ENCODE results near the gene GPR31. TPM values are rescaled to one million over a fixed set of nuclear protein-coding genes. Genes with fewer than 3 reads are reported as not detected.

Gene GPR31
- total RNA-seq, 1 donor from 2014 or later = not detected

DNA sequence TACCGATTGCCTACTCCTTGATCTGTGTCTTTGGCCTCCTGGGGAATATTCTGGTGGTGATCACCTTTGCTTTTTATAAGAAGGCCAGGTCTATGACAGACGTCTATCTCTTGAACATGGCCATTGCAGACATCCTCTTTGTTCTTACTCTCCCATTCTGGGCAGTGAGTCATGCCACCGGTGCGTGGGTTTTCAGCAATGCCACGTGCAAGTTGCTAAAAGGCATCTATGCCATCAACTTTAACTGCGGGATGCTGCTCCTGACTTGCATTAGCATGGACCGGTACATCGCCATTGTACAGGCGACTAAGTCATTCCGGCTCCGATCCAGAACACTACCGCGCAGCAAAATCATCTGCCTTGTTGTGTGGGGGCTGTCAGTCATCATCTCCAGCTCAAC is 21.4 kb downstream of the GPR31 start:
- Mint-ChIP-seq H3K27me3 (ENCODE audit: unreplicated experiment) (peaks cover 7% of the 10 kb centered on the region), H3K27ac (ENCODE audit: unreplicated experiment) (no peak overlapping the region), H3K4me1 (ENCODE audit: unreplicated experiment) (no peaks in the 10 kb centered on the region), H3K36me3 (ENCODE audit: unreplicated experiment) (no peaks in the 10 kb centered on the region), H3K4me3 (ENCODE audit: unreplicated experiment) (no peak overlapping the region), H3K9me3 (ENCODE audit: unreplicated experiment) (no peaks in the 10 kb centered on the region)
- TF ChIP-seq, protein P1, sequence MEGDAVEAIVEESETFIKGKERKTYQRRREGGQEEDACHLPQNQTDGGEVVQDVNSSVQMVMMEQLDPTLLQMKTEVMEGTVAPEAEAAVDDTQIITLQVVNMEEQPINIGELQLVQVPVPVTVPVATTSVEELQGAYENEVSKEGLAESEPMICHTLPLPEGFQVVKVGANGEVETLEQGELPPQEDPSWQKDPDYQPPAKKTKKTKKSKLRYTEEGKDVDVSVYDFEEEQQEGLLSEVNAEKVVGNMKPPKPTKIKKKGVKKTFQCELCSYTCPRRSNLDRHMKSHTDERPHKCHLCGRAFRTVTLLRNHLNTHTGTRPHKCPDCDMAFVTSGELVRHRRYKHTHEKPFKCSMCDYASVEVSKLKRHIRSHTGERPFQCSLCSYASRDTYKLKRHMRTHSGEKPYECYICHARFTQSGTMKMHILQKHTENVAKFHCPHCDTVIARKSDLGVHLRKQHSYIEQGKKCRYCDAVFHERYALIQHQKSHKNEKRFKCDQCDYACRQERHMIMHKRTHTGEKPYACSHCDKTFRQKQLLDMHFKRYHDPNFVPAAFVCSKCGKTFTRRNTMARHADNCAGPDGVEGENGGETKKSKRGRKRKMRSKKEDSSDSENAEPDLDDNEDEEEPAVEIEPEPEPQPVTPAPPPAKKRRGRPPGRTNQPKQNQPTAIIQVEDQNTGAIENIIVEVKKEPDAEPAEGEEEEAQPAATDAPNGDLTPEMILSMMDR (IDR thresholded peaks at IDR 0.05) = no peak
- no peak for DNase-seq (ENCODE audit: extremely low spot score, unreplicated experiment)

DNA sequence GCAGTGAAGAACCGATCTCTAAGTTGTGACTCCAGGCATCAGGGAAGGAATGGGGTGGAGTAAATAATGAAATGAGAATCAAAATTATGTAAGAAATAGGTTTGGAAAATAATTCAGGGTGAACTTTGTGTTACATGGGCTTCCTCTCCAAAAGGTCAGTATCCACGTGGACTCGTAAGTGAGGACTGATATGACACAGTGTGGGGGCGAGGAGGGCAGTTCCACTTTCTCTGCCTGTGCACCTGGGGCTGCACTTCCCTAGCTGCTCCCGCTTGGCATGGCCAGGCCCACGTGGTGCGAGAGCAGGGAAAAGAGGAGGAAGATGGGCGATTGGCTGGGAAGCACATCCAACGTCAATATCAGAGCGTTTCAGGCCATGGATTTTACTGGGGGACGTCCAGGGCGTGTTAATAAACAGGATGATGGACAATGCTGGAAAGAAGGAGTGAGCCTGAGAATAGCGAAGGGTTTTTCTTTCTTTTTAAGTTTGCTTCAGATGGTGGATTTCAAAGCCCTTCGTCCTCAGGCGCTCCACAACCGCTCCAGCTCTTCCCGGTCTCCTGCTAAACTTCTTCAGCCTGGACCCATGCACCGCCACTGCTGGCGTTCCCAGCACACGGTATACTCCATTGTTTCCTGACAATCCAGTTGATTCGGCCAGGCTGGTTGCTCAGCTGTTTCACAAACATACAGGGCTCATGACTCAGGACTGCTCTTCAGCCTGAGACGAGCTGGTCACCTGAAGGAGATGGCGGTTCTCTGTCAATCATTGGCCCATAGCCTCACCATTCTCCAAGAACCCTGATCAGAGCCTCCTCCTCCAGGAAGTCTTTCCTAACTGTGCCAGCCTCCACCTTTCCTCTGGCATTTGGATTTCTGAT is 23.1 kb downstream of the GPR31 start:
- no peaks in the 10 kb centered on the region for H3K9me3 Mint-ChIP-seq (ENCODE audit: unreplicated experiment)
- H3K4me1 Mint-ChIP-seq (ENCODE audit: unreplicated experiment) = no peaks in the 10 kb centered on the region
- H3K27me3 Mint-ChIP-seq (ENCODE audit: unreplicated experiment) = peaks cover 7% of the 10 kb centered on the region
- H3K4me3 Mint-ChIP-seq (ENCODE audit: unreplicated experiment) = no peak overlapping the region
- DNase-seq (ENCODE audit: extremely low spot score, unreplicated experiment) = no peak
- TF ChIP-seq, protein P1 (IDR thresholded peaks at IDR 0.05) = no peak
- no peak overlapping the region for H3K27ac Mint-ChIP-seq (ENCODE audit: unreplicated experiment)
- no peaks in the 10 kb centered on the region for H3K36me3 Mint-ChIP-seq (ENCODE audit: unreplicated experiment)

DNA sequence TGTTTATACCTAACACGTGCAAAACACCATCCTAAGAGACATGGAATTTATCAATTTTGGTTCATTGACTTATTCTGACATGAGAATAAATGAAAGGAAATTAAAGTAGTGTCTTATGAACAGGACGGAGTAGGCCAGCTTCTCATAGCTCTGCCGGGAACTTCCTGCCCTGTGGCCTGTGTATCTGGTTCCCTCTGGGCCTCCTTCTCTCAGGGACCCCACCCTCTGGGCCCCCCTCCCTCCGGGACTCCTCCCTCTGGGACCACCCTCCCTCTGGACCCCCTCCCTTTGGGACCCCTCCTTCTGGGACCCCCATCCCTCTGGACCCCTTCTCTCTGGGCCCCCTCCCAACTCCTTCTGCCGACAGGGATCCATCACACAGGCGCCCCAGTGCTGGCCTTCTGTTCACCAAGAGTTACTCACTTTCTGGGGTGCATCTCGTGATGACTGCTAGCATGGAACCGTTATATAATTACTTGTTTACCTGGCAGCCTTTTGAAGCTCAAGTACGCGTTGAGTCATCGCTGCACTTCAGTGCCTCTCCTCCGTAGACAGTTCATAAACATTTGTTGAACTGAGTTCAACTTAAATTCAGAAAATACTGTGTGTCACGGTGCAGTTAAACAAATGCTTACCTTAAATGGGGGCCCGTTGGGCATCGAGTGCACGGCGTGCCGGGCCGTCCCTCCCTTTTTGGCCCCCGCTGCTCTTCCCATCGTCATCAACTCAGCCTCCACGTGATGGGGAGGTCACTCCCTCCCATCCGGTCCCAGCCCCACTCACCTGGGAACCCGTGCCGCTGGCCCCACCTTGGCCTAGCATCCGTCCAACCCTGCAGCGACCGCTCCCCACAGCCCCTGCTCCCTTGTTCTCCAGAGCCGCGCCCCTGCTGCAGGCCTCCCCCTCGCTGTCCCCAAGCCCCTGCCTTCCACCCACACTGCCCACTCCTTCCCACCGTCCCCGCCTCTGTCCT is 26.8 kb downstream of the GPR31 start:
- no peaks in the 10 kb centered on the region for H3K36me3 Mint-ChIP-seq (ENCODE audit: unreplicated experiment)
- no peaks in the 10 kb centered on the region for H3K4me1 Mint-ChIP-seq (ENCODE audit: unreplicated experiment)
- DNase-seq (ENCODE audit: extremely low spot score, unreplicated experiment) = no peak
- no peak overlapping the region for H3K27ac Mint-ChIP-seq (ENCODE audit: unreplicated experiment)
- peaks cover 3% of the 10 kb centered on the region for H3K27me3 Mint-ChIP-seq (ENCODE audit: unreplicated experiment)
- H3K9me3 Mint-ChIP-seq (ENCODE audit: unreplicated experiment) = no peaks in the 10 kb centered on the region
- H3K4me3 Mint-ChIP-seq (ENCODE audit: unreplicated experiment) = no peak overlapping the region
- TF ChIP-seq, protein P1 (IDR thresholded peaks at IDR 0.05) = no peak

DNA sequence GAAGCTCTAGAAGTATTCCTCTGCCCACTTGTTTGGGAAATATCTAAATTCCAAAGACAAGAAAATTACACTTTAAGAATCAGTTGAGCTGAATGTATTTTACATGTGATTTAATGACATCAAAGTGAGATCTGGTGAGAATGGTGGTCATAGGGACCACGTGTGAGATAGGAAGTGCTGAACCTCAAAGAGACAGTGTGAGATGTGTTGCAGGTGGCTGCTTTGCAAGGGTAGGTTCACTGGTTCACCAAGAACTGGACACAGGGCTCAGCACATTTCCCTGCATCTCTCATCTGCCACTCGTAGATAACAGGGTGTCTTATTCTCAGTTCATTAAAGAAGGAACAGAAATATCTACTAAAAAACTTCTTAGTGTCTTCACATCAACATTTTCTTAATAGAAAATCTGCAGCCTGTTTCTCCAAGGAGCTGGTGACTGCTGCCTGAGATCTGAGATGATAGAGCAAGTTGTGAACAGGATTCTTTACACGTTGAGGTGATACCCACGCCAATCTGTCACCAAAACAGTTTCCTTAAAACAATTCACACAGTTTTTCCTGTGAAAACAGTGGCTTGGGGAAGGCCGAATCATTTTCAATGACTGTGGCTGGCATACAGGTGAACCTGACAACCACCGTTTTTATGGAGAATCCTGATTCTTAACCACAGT is 27.6 kb downstream of the GPR31 start:
- H3K4me3 Mint-ChIP-seq (ENCODE audit: unreplicated experiment) = no peak overlapping the region
- H3K36me3 Mint-ChIP-seq (ENCODE audit: unreplicated experiment) = no peaks in the 10 kb centered on the region
- H3K27me3 Mint-ChIP-seq (ENCODE audit: unreplicated experiment) = peaks cover 3% of the 10 kb centered on the region
- H3K9me3 Mint-ChIP-seq (ENCODE audit: unreplicated experiment) = no peaks in the 10 kb centered on the region
- no peak for DNase-seq (ENCODE audit: extremely low spot score, unreplicated experiment)
- TF ChIP-seq, protein P1 (IDR thresholded peaks at IDR 0.05) = no peak
- no peak overlapping the region for H3K27ac Mint-ChIP-seq (ENCODE audit: unreplicated experiment)
- H3K4me1 Mint-ChIP-seq (ENCODE audit: unreplicated experiment) = no peaks in the 10 kb centered on the region
